GM13977 (cell line): ENCODE results near the gene SLC25A11.

Experiments
- DNase-seq: peaks from one replicate; pipeline ENCODE4 v3.0.0; 2012; ENCODE audit warnings: low spot score
- CTCF ChIP-seq: IDR thresholded peaks from 2 replicates; pipeline ENCODE4 v1.5.1; 2012; ENCODE audit warnings: mild to moderate bottlenecking, control low read depth; ENCODE audit not compliant: insufficient read depth; ENCODE audit errors: extremely low read depth, missing control alignments
- in situ Hi-C: fragments of 300-500 bp; cut with MboI; formaldehyde crosslinking; loops from one replicate; pipeline ENCODE4 v1.12.0; 2022; ENCODE audit warnings: low sequenced_read_pairs, low pct_unique_long_range_greater_than_20kb, mixed read lengths, inconsistent platforms; ENCODE audit not compliant: unreplicated experiment

SLC25A11 gene

DNA sequence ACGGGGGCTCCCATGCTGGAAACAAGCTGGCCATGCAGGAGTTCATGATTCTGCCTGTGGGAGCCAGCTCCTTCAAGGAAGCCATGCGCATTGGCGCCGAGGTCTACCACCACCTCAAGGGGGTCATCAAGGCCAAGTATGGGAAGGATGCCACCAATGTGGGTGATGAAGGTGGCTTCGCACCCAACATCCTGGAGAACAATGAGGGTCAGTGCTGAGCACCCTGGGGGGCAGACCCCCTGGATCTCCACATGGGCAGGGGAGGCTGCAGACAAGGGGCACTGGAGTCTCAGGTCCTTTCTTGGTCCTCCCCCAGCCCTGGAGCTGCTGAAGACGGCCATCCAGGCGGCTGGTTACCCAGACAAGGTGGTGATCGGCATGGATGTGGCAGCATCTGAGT, 15.2 kb upstream of the SLC25A11 start:
- TF ChIP-seq CTCF, result no peak
- in situ Hi-C loops, result no loop called here

DNA sequence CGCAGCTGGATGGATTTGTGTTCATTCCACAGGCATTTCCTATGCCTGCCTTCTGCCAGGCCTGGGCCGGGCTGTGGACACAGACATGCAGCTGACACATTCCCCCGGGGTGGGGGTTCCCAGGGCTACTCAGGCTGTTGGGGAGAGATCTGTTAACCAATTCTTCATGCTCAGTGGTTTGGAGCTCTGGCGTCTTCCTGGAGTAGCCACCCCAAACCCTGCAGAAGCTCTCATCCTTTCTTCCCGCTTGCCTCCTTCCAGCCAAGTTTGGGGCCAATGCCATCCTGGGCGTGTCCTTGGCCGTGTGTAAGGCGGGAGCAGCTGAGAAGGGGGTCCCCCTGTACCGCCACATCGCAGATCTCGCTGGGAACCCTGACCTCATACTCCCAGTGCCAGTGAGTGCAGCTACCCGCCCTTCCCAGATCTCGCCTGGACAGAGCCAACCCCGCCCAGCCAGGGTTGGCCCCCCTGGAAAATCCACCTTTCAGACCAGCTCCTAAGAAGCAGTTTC, 13.7 kb upstream of the SLC25A11 start:
- no peak for DNase-seq
- in situ Hi-C loops, result no loop called here
- no peak for TF ChIP-seq CTCF

More for the DNA sequence above, 15.2 kb upstream of the SLC25A11 start:
- no peak for DNase-seq

DNA sequence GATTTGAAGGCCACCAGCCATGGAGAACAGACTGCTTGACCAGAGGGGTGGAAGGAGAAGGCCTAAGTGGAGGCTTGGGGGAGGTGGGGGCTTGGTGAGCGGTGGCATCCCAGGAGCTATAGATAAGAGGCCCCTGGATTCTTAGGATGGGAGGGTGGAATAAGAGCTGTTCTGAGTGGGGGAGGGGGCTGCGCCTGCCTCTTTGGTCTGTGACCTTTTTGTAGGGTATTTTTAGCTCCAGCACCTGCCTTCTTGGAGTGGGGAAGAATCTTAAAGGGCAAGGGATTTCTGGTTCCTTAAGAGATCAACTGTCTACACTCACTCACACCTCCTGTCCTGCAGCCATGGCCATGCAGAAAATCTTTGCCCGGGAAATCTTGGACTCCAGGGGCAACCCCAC, 11.6 kb upstream of the SLC25A11 start:
- in situ Hi-C loops, result no loop called here
- DNase-seq, result no peak
- TF ChIP-seq CTCF, result no peak

DNA sequence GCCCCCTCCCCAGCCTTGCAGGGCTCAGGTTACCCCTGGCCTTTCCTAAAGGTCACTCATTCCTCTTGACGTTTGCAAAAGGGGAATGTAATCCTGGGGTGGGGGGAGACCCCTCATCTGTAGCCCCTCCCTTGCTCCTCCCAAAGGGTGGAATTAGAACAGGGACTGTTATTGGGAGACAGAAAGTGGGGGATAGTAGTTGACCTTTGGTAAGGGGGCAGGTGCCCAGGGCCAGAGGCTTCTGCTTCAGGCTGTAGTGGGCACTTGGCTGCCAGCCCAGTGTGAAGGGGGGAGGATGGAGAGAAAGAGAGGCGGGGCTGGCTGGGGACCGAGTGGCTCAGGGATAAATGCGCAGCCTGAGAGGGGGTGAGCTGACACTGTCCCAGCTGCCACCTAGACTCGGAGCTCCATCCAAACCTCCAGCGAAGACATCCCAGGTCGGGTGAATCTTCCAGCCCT, 10.9 kb upstream of the SLC25A11 start, which contains the start of gene ENO3:
Gene ENO3 (plus strand): TSS at position 374 of the 459 bp plus-strand sequence. CDS start 711 bp downstream, outside the sequence.
- in situ Hi-C loops, result no loop called here
- TF ChIP-seq CTCF, result no peak
- no peak for DNase-seq

DNA sequence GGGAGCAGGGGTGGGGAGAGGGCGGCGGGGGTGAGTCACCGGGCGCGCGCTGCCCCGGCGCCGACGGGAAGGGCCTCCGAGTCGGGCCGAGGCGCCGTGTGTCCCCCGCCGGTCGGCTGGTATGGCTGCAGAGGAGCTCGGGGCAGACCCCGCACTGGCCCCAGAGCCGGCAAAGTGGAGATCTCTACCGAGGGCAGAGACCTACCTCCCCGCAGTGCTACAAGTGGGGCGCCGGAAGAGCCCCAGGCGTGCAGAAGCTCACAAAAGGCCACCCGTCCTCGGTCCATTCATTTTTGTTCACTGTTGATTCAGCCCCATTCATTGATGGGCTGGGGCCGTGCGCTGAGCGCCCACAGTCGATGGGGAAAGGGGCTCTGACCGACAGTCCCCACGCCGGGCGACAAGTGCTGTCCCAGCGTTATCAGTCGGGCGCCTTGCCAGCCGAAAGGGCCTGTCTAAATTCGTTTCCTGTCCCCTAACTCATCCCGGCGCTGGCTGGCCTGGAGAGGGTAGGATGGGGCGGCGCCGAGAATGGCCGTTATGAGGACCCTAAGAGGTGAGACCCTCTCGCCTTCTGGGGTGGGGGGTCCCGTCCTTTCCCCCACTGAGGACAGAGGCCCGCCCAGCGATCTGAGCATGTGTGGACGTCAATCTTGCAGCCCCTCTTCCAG, 10.4 kb upstream of the SLC25A11 start:
- DNase-seq, result no peak
- TF ChIP-seq CTCF, result no peak
- in situ Hi-C loops, result no loop called here

DNA sequence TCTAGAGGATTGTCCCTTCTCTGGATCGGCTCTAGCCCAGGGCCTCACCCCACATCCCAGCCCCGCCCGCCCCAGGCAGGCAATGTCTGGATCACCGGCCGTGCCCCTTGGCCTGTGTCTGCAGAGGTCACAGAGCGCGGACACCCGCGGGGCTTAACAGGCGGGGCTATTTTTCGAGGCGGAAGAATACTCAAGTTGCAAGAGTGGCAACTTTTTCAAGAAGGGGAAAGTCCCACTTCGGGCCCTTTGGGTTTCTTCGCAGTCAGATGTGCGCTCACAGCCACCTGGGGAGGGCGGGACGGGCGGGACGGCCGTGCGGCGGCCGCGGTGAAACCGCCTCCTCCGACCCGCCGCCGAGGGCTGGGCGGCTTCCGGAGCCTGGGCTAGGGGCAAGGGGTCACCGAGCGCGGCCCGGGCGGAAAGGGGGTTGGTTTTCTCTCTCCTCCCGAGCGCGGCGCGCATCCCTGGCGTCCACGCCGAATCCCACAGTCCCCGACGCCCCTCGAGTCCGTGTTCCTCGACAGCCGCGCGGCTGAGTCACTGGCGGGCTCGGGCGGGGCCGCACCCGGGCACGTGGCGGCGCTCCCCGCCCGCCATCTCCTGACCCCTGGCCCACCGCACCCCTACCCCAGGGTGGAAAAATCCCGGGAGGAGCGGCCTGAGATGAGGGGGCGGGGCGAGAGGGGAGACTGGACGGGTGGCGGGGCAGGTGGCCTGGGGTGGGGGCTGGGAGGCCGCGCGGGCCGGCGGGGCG, 9.7 kb upstream of the SLC25A11 start:
- TF ChIP-seq CTCF, result no peak
- in situ Hi-C loops, result no loop called here
- peak; percentile 91 for DNase-seq
